GM18507 (cell line): ENCODE data around the gene MAPK8IP3.

Experiments
- DNase-seq: peaks from one replicate; pipeline ENCODE4 v3.0.0; 2011; ENCODE audit warnings: low read depth; ENCODE audit not compliant: insufficient read length; ENCODE audit errors: extremely low spot score
- FAIRE-seq: peaks from 2 replicates; lab custom pipeline; 2011; peaks lifted over from hg19 to GRCh38; lab: Jason Lieb, UNC

The MAPK8IP3 gene

GRCh38 chr16:1770328-1771187 lies 64.6 kb downstream of the MAPK8IP3 start:
- no peak for DNase-seq

DNA sequence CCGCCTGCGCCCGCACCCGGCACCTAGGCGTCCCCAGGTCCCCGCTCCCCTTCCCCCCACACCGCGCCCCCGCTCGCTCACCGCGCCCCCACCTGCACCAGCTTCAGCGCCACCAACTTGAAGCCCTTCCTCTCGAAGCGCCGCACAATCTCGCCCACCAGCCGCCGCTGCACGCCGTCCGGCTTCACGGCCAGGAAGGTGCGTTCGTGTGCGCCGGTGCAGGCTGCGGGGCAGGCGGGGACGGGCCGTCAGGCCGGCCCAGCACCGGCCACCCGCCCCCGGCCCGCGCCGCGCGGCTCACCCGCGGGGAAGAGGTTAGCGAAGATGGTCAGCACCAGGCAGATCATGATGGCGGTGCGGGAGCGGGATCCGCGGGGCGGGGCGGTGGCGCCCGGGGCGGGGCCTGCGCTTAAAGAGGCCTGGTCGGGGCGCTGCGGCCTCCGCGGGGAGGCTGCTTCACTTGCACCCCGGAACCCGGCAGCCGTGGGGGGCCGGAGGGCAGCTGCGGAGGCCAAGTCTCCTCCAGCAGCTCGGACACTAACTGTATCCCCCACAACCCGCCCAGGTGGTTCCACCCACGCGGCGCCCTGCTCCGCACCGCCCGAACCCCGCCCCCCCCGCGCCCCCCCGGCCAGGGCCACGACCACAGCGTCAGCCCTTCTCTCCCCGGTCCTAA lies 65.3 kb downstream of the MAPK8IP3 start, which contains the start of gene NME3:
Gene NME3 (minus strand): TSS at position 356 of the 676 bp plus-strand sequence. CDS start 9 bp downstream, at position 347.
- DNase-seq, result peak; percentile 58
- FAIRE-seq, result peak; percentile 74

More at GRCh38 chr16:1770328-1771187, 64.6 kb downstream of the MAPK8IP3 start:
- FAIRE-seq, result peak; percentile 39

DNA sequence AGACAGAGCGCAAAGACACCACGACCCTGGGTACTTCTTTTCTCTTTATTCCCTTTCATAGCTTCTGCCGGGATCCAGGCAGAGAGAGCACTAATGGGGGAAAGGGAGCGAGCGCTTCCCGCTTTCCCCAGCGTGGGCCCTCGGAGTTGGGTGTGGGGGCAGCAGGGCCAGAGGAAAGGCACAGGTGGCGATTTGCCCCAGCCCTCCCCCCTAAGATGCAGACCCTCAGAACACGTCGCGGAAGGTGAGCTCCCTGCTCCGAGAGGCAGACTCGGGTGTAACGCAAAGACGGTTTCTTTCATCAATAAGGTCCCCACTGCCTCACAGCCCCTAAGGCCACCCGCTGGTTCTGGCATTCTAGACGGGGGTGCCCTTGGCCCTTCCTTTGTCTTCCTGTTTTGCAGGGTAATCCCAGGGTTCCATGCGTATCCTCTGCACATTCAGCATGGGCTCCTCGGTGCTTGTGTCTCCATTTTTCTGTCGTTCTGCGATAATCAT lies 65.9 kb downstream of the MAPK8IP3 start:
- no peak for DNase-seq
- peak; percentile 21 for FAIRE-seq

DNA sequence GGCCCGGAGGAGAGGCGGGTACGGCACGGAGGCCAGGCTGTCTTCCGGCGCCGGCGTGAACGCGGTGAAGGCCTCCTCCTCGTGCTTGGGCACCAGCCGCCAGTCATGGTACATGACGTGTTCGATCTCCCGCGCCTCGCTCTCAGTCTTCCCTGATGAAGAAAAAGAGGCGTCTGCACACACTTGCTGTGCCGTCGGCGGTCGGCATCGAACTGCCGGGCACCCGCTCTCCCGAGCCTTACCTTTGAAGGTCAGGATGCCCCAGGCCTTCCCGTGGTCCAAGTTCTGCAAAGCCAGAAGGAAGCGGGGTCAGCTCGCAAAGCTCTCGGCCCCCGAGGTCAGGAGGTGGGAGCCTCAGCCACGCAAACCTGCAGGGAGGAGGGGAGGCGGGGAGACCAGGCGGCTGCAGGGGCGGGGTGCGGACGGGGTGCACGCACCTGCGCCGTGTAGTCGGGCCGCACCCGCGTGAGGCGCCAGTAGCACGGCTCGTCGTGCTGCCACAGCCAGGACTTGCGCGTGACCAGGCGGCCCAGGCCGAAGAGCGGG lies 66.4 kb downstream of the MAPK8IP3 start, which contains the start of gene EME2:
Gene EME2 (plus strand): TSS at position 449 of the 546 bp plus-strand sequence. CDS start 418 bp downstream, outside the sequence.
- DNase-seq (no peak), FAIRE-seq (no peak)

- FAIRE-seq (peak; percentile 79), DNase-seq (peak; percentile 77)
Observed at GRCh38 chr16:1772908-1773702, 67.1 kb downstream of the MAPK8IP3 start, which contains the start of gene MRPS34. Gene MRPS34, minus strand, starts transcription at chr16:1773134. Its CDS starts 15 bp downstream, at chr16:1773119.

DNA sequence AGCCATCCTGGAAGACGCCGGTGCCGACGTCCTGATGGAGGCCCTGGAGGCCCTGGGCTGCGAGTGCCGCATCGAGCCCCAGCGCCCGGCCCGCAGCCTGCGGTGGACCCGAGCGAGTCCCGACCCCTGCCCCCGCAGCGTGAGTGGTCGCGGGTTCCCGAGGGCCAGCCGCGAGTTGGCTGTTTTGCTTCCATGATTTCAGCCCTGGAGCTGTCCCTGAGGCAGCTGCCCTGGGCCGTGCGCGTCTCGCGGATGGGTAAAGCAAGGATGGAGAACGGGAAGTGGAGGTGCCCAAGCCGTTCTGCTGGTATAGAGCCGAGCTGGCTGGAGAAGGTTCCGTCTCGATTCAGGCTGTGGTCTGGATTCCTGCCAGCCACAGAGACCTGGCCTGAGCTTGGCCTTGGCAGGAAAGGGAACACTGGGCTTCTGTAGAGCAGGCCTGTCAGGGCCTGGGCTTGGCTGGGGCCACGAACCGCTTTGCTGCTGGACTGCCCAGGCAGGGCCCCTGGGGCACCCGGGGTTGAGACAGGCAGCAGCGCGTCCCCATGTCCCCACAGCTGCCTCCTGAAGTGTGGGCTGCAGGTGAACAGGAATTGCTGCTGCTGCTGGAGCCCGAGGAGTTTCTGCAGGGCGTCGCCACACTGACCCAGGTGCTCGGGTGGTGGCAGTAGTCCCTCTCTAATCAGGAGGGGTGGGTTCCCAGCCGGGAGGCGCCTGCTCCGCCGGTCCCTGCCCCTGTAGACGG lies 67.9 kb downstream of the MAPK8IP3 start:
- DNase-seq (no peak), FAIRE-seq (no peak)

DNA sequence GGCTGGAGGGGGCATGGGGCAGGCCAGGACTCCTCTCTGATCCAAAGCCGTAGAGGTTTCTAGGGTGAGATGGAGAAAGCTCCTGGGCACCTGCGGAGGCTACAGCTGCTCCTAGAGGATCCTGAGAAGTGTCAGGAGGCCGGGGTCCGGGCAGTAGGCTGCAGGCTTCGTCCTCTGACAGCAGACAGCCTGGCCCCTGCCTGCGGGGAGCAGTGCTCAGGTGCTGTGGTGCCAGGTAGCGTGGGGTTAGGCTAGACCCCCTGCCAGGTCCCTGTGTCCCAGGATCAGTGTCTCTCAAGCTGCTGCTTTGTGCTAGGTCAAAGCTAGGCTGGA lies 68.4 kb downstream of the MAPK8IP3 start:
- no peak for FAIRE-seq
- no peak for DNase-seq

GRCh38 chr16:1775006-1775845 lies 69.2 kb downstream of the MAPK8IP3 start:
- no peak for DNase-seq
- FAIRE-seq, result no peak

GRCh38 chr16:1775846-1776671 lies 70.1 kb downstream of the MAPK8IP3 start:
- no peak for FAIRE-seq
- DNase-seq, result no peak

DNA sequence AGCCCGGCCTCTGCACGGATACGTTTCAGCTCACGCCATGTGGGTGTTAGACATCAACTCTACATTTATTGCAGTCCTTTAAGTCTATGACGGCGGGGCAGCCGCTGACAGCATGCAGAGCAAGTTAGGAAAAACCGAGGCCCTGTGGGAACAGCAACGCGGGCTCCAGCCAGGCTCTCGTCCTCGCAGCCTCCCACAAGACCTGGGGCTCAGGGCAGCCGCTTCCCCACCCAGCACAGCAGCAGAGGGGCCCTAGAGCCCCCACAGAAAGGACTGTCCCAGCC lies 70.6 kb downstream of the MAPK8IP3 start:
- DNase-seq (no peak), FAIRE-seq (no peak)

DNA sequence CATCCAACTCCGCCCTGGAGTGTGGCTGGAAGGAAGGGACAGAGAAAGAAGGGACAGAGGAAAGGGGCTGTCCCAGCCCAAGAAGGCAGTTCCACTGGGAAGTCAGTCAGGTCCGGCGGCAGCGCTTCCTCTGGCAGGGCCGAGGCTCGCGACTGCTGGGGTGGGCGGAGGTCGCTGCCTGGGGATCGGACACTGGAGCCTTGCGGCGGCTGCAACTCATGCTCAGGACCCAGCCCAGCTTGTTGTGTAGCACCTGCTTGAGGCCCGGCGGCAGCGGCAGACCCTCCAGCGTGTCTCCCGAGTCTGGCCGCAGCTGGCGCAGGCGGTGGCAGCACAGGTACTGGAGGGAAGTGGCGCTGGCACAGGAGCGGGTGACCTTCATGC lies 71.0 kb downstream of the MAPK8IP3 start:
- DNase-seq (no peak), FAIRE-seq (no peak)

DNA sequence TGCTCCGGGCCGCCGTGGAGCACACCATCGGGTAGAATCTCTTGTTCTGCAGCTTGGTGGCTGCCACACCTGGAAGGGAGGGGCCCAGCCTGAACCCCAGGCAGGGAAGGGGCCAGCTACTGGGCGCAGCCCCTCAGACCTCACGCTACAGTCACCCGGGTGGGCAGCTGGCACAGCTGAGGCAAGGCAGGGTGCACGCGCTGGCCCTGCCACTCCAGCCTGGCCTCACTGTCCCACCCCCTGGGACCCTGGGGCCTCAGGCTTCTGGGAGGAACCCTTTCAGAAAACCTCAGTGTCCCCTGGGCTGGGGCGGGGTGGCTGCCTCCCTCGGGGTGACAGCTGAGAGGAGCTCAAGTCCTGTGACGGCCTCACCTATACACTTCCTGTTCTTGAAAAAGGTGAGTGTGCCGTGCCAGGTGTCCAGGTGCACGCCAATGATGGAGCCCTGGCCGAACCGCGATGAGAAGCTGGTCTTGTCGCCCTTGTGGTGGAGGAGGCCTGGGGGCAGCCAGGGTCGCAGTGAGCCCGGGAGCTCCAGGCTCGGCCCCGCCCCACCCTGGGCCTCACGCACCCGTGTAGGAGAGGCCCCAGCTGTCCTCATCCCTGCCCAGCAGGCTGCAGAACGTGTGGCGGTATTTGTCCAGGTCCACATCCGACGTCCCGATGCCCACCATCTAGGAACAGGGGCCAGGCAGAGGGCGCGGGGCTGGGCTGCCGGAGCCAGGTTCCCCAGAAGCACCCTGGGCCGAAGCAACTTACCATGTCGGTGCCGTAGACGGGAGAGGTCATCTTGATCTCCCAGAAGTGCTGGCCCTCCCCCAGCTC lies 71.6 kb downstream of the MAPK8IP3 start:
- FAIRE-seq, result no peak
- DNase-seq, result no peak

GRCh38 chr16:1778200-1779179 lies 72.5 kb downstream of the MAPK8IP3 start:
- DNase-seq, result no peak
- no peak for FAIRE-seq

DNA sequence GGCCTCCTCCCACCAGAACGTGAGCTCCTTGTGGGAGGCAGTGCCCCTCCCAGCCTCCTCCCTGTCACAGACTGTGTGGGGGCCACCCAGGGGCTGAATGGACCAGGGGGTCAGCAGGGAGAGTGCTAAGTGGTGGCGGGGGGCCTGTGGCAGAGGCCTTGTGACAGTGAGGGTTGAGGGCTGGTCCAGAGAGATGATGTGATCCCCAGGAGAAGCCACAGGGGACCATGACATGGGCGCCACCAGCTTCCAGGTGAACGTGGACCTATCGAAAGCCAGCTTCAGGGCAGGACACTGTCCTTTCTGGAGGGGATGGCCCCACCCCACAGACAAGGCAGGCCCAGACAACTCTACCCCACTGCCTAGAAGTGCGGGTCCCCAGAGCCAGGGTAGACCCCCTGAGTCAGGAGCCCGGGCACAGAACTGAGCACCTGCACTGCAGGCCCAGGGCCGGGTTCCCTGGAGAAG lies 73.3 kb downstream of the MAPK8IP3 start:
- FAIRE-seq, result no peak
- no peak for DNase-seq
